HEK293T (cell line): Measurements from ENCODE around the gene IMPACT.

Experiments used
- CTCF ChIA-PET: fragments of 350-600 bp; formaldehyde crosslinking; extraction: SDS; loops from one replicate; lab custom pipeline; 2021; ENCODE audit warnings: antibody characterized with exemption, inconsistent platforms; lab: Yijun Ruan, JAX
- POLR2A ChIA-PET: fragments of 350-600 bp; formaldehyde crosslinking; extraction: SDS; loops from one replicate; lab custom pipeline; 2020; ENCODE audit warnings: antibody characterized with exemption, inconsistent platforms; lab: Yijun Ruan, JAX
- DNase-seq: peaks from one replicate; pipeline ENCODE4 v3.0.0; 2012; ENCODE audit warnings: mixed read lengths; ENCODE audit errors: extremely low spot score
- ARNT ChIP-seq: fragments of 450-650 bp; IDR thresholded peaks from 2 replicates; pipeline ENCODE4 v1.6.1; 2017; ENCODE audit warnings: mild to moderate bottlenecking
- BHLHE40 ChIP-seq: fragments of 450-650 bp; IDR thresholded peaks from 2 replicates; pipeline ENCODE4 v1.6.1; 2016; ENCODE audit warnings: mild to moderate bottlenecking, moderate library complexity, borderline replicate concordance
- CTBP1 ChIP-seq: fragments of 450-650 bp; IDR thresholded peaks from 2 replicates; pipeline ENCODE4 v1.6.1; 2016; ENCODE audit warnings: borderline replicate concordance
- FOXA1 ChIP-seq: fragments of 450-650 bp; IDR thresholded peaks from 2 replicates; pipeline ENCODE4 v1.6.1; 2016; ENCODE audit warnings: mild to moderate bottlenecking
- FOXK2 ChIP-seq: fragments of 450-650 bp; IDR thresholded peaks from 2 replicates; pipeline ENCODE4 v1.6.1; 2016; ENCODE audit warnings: mild to moderate bottlenecking
- FOXM1 ChIP-seq: fragments of 450-650 bp; IDR thresholded peaks from 2 replicates; pipeline ENCODE4 v1.6.1; 2017; ENCODE audit warnings: mild to moderate bottlenecking, borderline replicate concordance
- HDGF ChIP-seq: fragments of 450-650 bp; IDR thresholded peaks from 2 replicates; pipeline ENCODE4 v1.6.1; 2017; ENCODE audit warnings: antibody characterized with exemption, borderline replicate concordance
- L3MBTL2 ChIP-seq: fragments of 450-650 bp; conservative IDR thresholded peaks from 2 replicates; pipeline ENCODE4 v1.6.1; 2016; ENCODE audit warnings: mild to moderate bottlenecking
- LEF1 ChIP-seq: fragments of 450-650 bp; IDR thresholded peaks from 2 replicates; pipeline ENCODE4 v1.6.1; 2017; ENCODE audit warnings: mild to moderate bottlenecking, borderline replicate concordance
- NFRKB ChIP-seq: fragments of 450-650 bp; IDR thresholded peaks from 2 replicates; pipeline ENCODE4 v1.6.1; 2016; ENCODE audit warnings: mild to moderate bottlenecking, moderate library complexity
- PKNOX1 ChIP-seq: fragments of 450-650 bp; IDR thresholded peaks from 2 replicates; pipeline ENCODE4 v1.6.1; 2016
- SP1 ChIP-seq: fragments of 450-650 bp; IDR thresholded peaks from 2 replicates; pipeline ENCODE4 v1.6.1; 2017
- SUZ12 ChIP-seq: fragments of 450-650 bp; IDR thresholded peaks from 2 replicates; pipeline ENCODE4 v1.6.1; 2016; ENCODE audit warnings: mild to moderate bottlenecking
- TARDBP ChIP-seq: fragments of 450-650 bp; IDR thresholded peaks from 2 replicates; pipeline ENCODE4 v1.6.1; 2016
- ZNF384 ChIP-seq: fragments of 450-650 bp; IDR thresholded peaks from 2 replicates; pipeline ENCODE4 v1.6.1; 2016

Gene IMPACT

GRCh38 chr18:24426398-24427294, at the start of gene IMPACT:
Gene IMPACT (plus strand): TSS chr18:24426670. CDS start chr18:24426757, 87 bp downstream.
- POLR2A ChIA-PET = interaction anchor here (0.6 to 1.9 kb wide), 21 partner anchors 10 to 501 kb away, joined by 3 to 24 read pairs (median 6); partner anchors contain the start of genes CABYR, HRH4 and OSBPL1A
- CTCF ChIA-PET = interaction anchor here (0.7 kb wide), 1 partner anchor 69 kb away, joined by 3 read pairs; no protein-coding TSS in a partner anchor

GRCh38 chr18:24378598-24378997, 47.9 kb upstream of the IMPACT start:
- CTCF ChIA-PET = no interaction called here
- no peak for DNase-seq
- POLR2A ChIA-PET = no interaction called here
- TF ChIP-seq HDGF = no peak

More at GRCh38 chr18:24426398-24427294, at the start of gene IMPACT:
- TF ChIP-seq HDGF (no peak), PKNOX1 (no peak), BHLHE40 (no peak), LEF1 (0 out of 2 replicates have a peak, but pooled peaks have one; percentile 49), ARNT (peak; percentile 54; the same call in 1 of the 2 replicates), FOXM1 (peak; percentile 76; the same call in 1 of the 2 replicates), NFRKB (no peak), ZNF384 (no peak), SUZ12 (no peak), FOXK2 (no peak), CTBP1 (no peak), FOXA1 (no peak), L3MBTL2 (peak; percentile 92)
- peak; percentile 98 for DNase-seq

GRCh38 chr18:24380163-24380747, 46.2 kb upstream of the IMPACT start:
- CTCF ChIA-PET = interaction anchor here (0.5 to 1.5 kb wide), 2 partner anchors 17 to 20 kb away, joined by 3 to 4 read pairs; no protein-coding TSS in a partner anchor
- DNase-seq = no peak
- no peak for TF ChIP-seq PKNOX1
- TF ChIP-seq CTBP1 = no peak
- no peak for TF ChIP-seq FOXA1
- TF ChIP-seq FOXM1 = no peak
- no peak for TF ChIP-seq BHLHE40
- TF ChIP-seq ZNF384 = no peak
- POLR2A ChIA-PET = interaction anchor here (1.3 kb wide), 1 partner anchor 241 kb away, joined by 5 read pairs; the partner anchor contains the start of gene CABYR

GRCh38 chr18:24381126-24381525, 45.3 kb upstream of the IMPACT start:
- TF ChIP-seq ZNF384 = no peak
- no peak for TF ChIP-seq CTBP1
- no peak for TF ChIP-seq L3MBTL2
- TF ChIP-seq BHLHE40 = no peak
- no peak for TF ChIP-seq ARNT
- no peak for TF ChIP-seq PKNOX1
- TF ChIP-seq TARDBP = no peak
- DNase-seq = no peak
- POLR2A ChIA-PET = interaction anchor here (1.3 kb wide), 1 partner anchor 242 kb away, joined by 5 read pairs; the partner anchor contains the start of gene CABYR
- CTCF ChIA-PET = interaction anchor here (0.6 to 1.5 kb wide), 3 partner anchors 12 to 106 kb away, joined by 3 to 5 read pairs (median 4); no protein-coding TSS in a partner anchor

GRCh38 chr18:24386681-24387080, 39.8 kb upstream of the IMPACT start:
- CTCF ChIA-PET = no interaction called here
- no peak for DNase-seq
- POLR2A ChIA-PET = interaction anchor here (1.7 kb wide), 1 partner anchor 11 kb away, joined by 7 read pairs; the partner anchor contains the start of gene OSBPL1A
- TF ChIP-seq NFRKB (no peak), FOXA1 (no peak), PKNOX1 (no peak), BHLHE40 (no peak), L3MBTL2 (no peak), ZNF384 (no peak), SUZ12 (no peak), ARNT (no peak), FOXM1 (no peak), HDGF (no peak), SP1 (no peak), CTBP1 (no peak), TARDBP (no peak)
